Keratinocyte (primary cell): ENCODE measurements around the gene SLC6A9. TPM values are rescaled to one million over a fixed set of nuclear protein-coding genes. Genes with fewer than 3 reads are reported as not detected.

Experiments
- DNase-seq: peaks from one replicate; pipeline ENCODE4 v3.0.0-alpha.2; 2011; ENCODE audit warnings: low read depth, missing footprints, low spot score
- FAIRE-seq: peaks from 2 replicates; lab custom pipeline; 2011; peaks lifted over from hg19 to GRCh38; lab: Jason Lieb, UNC
- H2AFZ ChIP-seq: 2 replicates; pipeline ENCODE4 v1.6.0; 2012; ENCODE audit warnings: low read length, control low read depth, inconsistent platforms; ENCODE audit not compliant: control insufficient read depth
- H3K27ac ChIP-seq: 2 replicates; pipeline ENCODE4 v1.5.1; 2011; ENCODE audit warnings: low read length; ENCODE audit not compliant: control insufficient read depth, insufficient read depth
- H3K27me3 ChIP-seq: 3 replicates; pipeline ENCODE4 v1.6.0; 2011; ENCODE audit warnings: low read length; ENCODE audit not compliant: control insufficient read depth, insufficient read depth; ENCODE audit errors: extremely low read depth
- H3K36me3 ChIP-seq, 2 experiments: 2 replicates in 1 of 2; 3 replicates in 1 of 2; pipeline ENCODE4 v1.5.1; 2011; ENCODE audit warnings: low read length in 2 of 2, mild to moderate bottlenecking in 1 of 2; ENCODE audit not compliant: control insufficient read depth in 2 of 2, insufficient read depth in 2 of 2; ENCODE audit errors: extremely low read depth in 1 of 2
- H3K4me1 ChIP-seq: 3 replicates; pipeline ENCODE4 v1.5.1; 2011; ENCODE audit warnings: low read length; ENCODE audit not compliant: control insufficient read depth, insufficient read depth; ENCODE audit errors: extremely low read depth
- H3K4me2 ChIP-seq: 3 replicates; pipeline ENCODE4 v1.6.0; 2011; ENCODE audit warnings: low read depth, low read length; ENCODE audit not compliant: control insufficient read depth, insufficient read depth; ENCODE audit errors: extremely low read depth
- H3K4me3 ChIP-seq, 3 experiments: fragments of 200-600 bp in 1 of 3; sonication (generic) in 1 of 3; 2 replicates in 2 of 3; 3 replicates in 1 of 3; pipeline ENCODE4 v1.5.1; 2011 to 2016; ENCODE audit warnings: low read length in 3 of 3, mild to moderate bottlenecking in 3 of 3, control low read depth in 2 of 3, inconsistent platforms in 1 of 3, low read depth in 1 of 3, mixed read lengths in 1 of 3, mixed run types in 1 of 3, moderate library complexity in 1 of 3; ENCODE audit not compliant: control insufficient read depth in 2 of 3, insufficient read depth in 2 of 3; ENCODE audit errors: extremely low read depth in 1 of 3
- H3K79me2 ChIP-seq: 2 replicates; pipeline ENCODE4 v1.6.0; 2012; ENCODE audit warnings: low read length; ENCODE audit not compliant: control insufficient read depth, insufficient read depth
- H3K9ac ChIP-seq: 3 replicates; pipeline ENCODE4 v1.6.0; 2011; ENCODE audit warnings: low read length; ENCODE audit not compliant: control insufficient read depth, insufficient read depth; ENCODE audit errors: extremely low read depth
- H3K9me1 ChIP-seq: 3 replicates; pipeline ENCODE4 v1.6.0; 2011; ENCODE audit warnings: low read length; ENCODE audit not compliant: control insufficient read depth, insufficient read depth; ENCODE audit errors: extremely low read depth
- H3K9me3 ChIP-seq: 2 replicates; pipeline ENCODE4 v1.5.1; 2012; ENCODE audit warnings: low read depth, low read length; ENCODE audit not compliant: control insufficient read depth
- H4K20me1 ChIP-seq: 3 replicates; pipeline ENCODE4 v1.6.0; 2011; ENCODE audit warnings: low read length; ENCODE audit not compliant: control insufficient read depth, insufficient read depth; ENCODE audit errors: extremely low read depth
- EZH2 ChIP-seq: IDR thresholded peaks from one replicate; pipeline ENCODE4 v1.6.1; 2012; ENCODE audit warnings: inconsistent platforms, mild to moderate bottlenecking, low read length, moderate library complexity
- dilution Hi-C: fragments of 300-500 bp; cut with MboI; formaldehyde crosslinking; loops from one replicate; pipeline ENCODE4 v1.7.0; 2020; ENCODE audit warnings: low sequenced_read_pairs; ENCODE audit not compliant: extremely low pct_ligation_motif_present
- polyA plus RNA-seq, 5 experiments: library from polyadenylated mRNA; depleted of rRNA in 3 of 5; stranded (reverse) in 3 of 5; stranded (forward) in 1 of 5; unstranded in 1 of 5; fragments of >200 nt; gene quantifications; 1 replicate in 1 of 5; 2 replicates in 3 of 5; 3 replicates in 1 of 5; pipeline versions ENCODE4 v1.2.1 to v1.2.3, GENCODE V29; 2011 to 2012; ENCODE audit warnings: missing spikeins in 2 of 5, low read depth in 1 of 5, low replicate concordance in 1 of 5
- TF ChIP-seq, protein P1 (sequence below), 3 experiments: IDR thresholded peaks in 1 of 3; conservative IDR thresholded peaks in 1 of 3; optimal IDR thresholded peaks in 1 of 3; 2 replicates in 2 of 3; 3 replicates in 1 of 3; pipeline versions ENCODE3 to v1.5.1; 2011; ENCODE audit warnings: low read length in 3 of 3, mild to moderate bottlenecking in 3 of 3, moderate library complexity in 2 of 3, control low read depth in 1 of 3, inconsistent platforms in 1 of 3; ENCODE audit not compliant: insufficient read depth in 2 of 3; ENCODE audit errors: extremely low read depth in 1 of 3

Gene SLC6A9
- polyA plus RNA-seq, 1 donor (not counting 4 experiments of a cell fraction or from before 2014, with no cell fraction given) = 5.3 TPM

GRCh38 chr1:44029260-44029910 lies 1.9 kb downstream of the SLC6A9 start:
- Histone ChIP-seq H3K4me3 (peak overlapping the region; percentile 64 to 81 (median 78)), H3K9me3 (no peaks in the 10 kb centered on the region), H3K9ac (peak overlapping the region; percentile 86), H3K4me2 (peak overlapping the region; percentile 80), H4K20me1 (no peaks in the 10 kb centered on the region), H3K79me2 (no peaks in the 10 kb centered on the region), H3K27me3 (no peaks in the 10 kb centered on the region), H2AFZ (peak overlapping the region; percentile 89), H3K9me1 (peaks cover 2% of the 10 kb centered on the region), H3K4me1 (peaks cover 36% of the 10 kb centered on the region), H3K36me3 (peaks cover 0 to 7% of the 10 kb centered on the region in 2 experiments), H3K27ac (peak overlapping the region; percentile 87)
- FAIRE-seq (peak; percentile 49), DNase-seq (no peak)
- TF ChIP-seq, protein P1, sequence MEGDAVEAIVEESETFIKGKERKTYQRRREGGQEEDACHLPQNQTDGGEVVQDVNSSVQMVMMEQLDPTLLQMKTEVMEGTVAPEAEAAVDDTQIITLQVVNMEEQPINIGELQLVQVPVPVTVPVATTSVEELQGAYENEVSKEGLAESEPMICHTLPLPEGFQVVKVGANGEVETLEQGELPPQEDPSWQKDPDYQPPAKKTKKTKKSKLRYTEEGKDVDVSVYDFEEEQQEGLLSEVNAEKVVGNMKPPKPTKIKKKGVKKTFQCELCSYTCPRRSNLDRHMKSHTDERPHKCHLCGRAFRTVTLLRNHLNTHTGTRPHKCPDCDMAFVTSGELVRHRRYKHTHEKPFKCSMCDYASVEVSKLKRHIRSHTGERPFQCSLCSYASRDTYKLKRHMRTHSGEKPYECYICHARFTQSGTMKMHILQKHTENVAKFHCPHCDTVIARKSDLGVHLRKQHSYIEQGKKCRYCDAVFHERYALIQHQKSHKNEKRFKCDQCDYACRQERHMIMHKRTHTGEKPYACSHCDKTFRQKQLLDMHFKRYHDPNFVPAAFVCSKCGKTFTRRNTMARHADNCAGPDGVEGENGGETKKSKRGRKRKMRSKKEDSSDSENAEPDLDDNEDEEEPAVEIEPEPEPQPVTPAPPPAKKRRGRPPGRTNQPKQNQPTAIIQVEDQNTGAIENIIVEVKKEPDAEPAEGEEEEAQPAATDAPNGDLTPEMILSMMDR (optimal IDR thresholded peaks at IDR 0.05 in 1 of 3, IDR thresholded peaks at IDR 0.05 in 1 of 3, conservative IDR thresholded peaks at IDR 0.05 in 1 of 3; ENCODE audit: extremely low read depth in 1 of 3, insufficient read depth in 2 of 3, low read length in 3 of 3) = no peak
- no peak for TF ChIP-seq EZH2
- dilution Hi-C loops = no loop called here

DNA sequence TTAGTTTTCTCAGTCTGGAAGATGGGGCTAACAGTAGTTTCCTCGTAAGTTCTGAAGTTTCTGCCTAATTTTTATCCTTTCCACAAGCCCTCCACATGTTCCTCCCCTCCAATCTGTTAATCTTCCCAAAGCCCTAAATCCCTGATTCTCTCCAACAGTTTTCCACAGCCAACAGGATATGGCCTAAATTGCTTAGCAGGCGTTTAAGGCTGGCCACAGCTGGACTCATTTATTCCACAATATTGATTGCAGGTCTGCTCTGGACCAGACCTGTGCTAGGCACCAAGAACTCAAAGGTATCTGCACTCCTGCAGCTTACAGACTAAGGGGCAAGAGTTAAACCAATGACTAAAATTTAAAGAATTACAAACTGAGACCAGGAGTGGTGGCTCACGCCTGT lies 3.9 kb downstream of the SLC6A9 start:
- Histone ChIP-seq H3K9me1 (peaks cover 2% of the 10 kb centered on the region), H4K20me1 (no peaks in the 10 kb centered on the region), H3K27me3 (no peaks in the 10 kb centered on the region), H3K36me3 (peaks cover 2 to 16% of the 10 kb centered on the region in 2 experiments), H3K9me3 (no peaks in the 10 kb centered on the region), H3K4me2 (no peak overlapping the region), H3K27ac (no peak overlapping the region), H3K4me1 (peaks cover 33% of the 10 kb centered on the region), H3K79me2 (no peaks in the 10 kb centered on the region), H3K4me3 (no peak overlapping the region), H2AFZ (no peak overlapping the region), H3K9ac (no peak overlapping the region)
- dilution Hi-C loops = no loop called here
- FAIRE-seq = no peak
- TF ChIP-seq, protein P1 (optimal IDR thresholded peaks at IDR 0.05 in 1 of 3, IDR thresholded peaks at IDR 0.05 in 1 of 3, conservative IDR thresholded peaks at IDR 0.05 in 1 of 3; ENCODE audit: extremely low read depth in 1 of 3, insufficient read depth in 2 of 3, low read length in 3 of 3) = no peak
- TF ChIP-seq EZH2 = no peak
- no peak for DNase-seq
